Cardiac muscle cell (in vitro differentiated cells and primary cell): ENCODE results near the gene PRR36. TPM values are rescaled to one million over a fixed set of nuclear protein-coding genes. Genes with fewer than 3 reads are reported as not detected.
A peak's percentile ranks its signal among the peaks of the same experiment; 100 is the strongest.

ENCODE experiments used
- DNase-seq, 2 donors: peaks; one replicate each; pipeline versions ENCODE4 v3.0.0 to v3.0.0-alpha.2; 2010 to 2017; ENCODE audit warnings: low read depth in 1 of 2, low spot score in 1 of 2
- H3K27ac ChIP-seq: fragments of 200-600 bp; sonication (generic); 2 replicates; pipeline ENCODE4 v1.5.1; 2016
- H3K27me3 ChIP-seq: fragments of 200-600 bp; sonication (generic); 2 replicates; pipeline ENCODE4 v1.6.0; 2016; ENCODE audit warnings: control low read depth
- H3K36me3 ChIP-seq: fragments of 200-600 bp; sonication (generic); 2 replicates; pipeline ENCODE4 v1.5.1; 2016; ENCODE audit warnings: control low read depth
- H3K4me1 ChIP-seq: fragments of 200-600 bp; sonication (generic); 2 replicates; pipeline ENCODE4 v1.8.1; 2017; ENCODE audit warnings: low read depth, mild to moderate bottlenecking, mixed run types
- H3K4me3 ChIP-seq: fragments of 200-600 bp; sonication (generic); 2 replicates; pipeline ENCODE4 v1.5.1; 2016; ENCODE audit warnings: mild to moderate bottlenecking
- H3K9me3 ChIP-seq: fragments of 200-600 bp; sonication (generic); 2 replicates; pipeline ENCODE4 v1.5.1; 2017; ENCODE audit warnings: low read depth, mild to moderate bottlenecking, control low read depth
- polyA plus RNA-seq: library from polyadenylated mRNA; unstranded; fragments of >200 nt; fragmentation: Nextera tagmentation; extraction: Ambion mirVana; gene quantifications from 2 replicates; pipeline ENCODE4 v1.2.1, GENCODE V29; 2016
- total RNA-seq: library from RNA; depleted of rRNA; stranded (reverse); fragments of >200 nt; gene quantifications from 2 replicates; pipeline ENCODE4 v1.2.3, GENCODE V29; 2016
- TF ChIP-seq, protein P1 (sequence below): IDR thresholded peaks from 2 replicates; pipeline ENCODE4 v1.5.1; 2012; ENCODE audit warnings: low read depth, mild to moderate bottlenecking, low read length

The PRR36 gene
- total and polyA plus RNA-seq, 2 experiments from 2014 or later: 6.1 to 6.2 TPM

DNA sequence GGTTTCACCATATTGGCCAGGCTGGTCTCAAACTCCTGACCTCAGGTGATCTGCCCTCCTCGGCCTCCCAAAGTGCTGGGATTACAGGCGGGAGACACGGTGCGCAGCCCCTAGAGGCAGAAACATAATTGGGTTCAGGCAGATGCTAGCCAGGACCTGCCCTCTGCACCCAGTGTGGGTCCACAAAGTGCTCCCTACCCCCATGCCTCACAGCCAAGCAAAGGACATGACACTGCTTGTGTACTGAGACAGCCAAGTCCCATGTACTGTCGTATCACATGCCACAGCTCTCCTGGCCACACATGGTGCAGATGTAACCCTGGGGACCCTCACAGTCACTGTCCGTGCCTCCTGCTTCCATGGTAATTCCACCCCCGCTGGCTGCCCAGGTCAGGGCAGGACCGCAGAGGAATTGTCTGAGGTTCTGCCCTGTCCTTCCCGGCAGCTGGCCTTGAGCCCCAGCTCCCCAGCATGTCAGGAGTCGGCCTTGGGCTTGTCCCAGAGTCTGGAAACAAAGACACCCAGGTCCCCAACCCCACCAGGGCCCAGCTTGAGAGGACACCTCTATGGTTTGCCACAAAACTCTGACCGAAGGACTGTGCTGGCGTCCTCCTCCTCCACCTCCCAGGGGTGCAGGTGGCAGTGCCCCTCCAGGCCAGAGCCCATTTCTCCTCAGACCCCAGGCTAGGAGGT is 7.6 kb downstream of the PRR36 start:
- no peaks in the 10 kb centered on the region for H3K9me3 ChIP-seq
- peaks cover 13% of the 10 kb centered on the region for H3K4me1 ChIP-seq
- no peak for DNase-seq
- TF ChIP-seq, protein P1, sequence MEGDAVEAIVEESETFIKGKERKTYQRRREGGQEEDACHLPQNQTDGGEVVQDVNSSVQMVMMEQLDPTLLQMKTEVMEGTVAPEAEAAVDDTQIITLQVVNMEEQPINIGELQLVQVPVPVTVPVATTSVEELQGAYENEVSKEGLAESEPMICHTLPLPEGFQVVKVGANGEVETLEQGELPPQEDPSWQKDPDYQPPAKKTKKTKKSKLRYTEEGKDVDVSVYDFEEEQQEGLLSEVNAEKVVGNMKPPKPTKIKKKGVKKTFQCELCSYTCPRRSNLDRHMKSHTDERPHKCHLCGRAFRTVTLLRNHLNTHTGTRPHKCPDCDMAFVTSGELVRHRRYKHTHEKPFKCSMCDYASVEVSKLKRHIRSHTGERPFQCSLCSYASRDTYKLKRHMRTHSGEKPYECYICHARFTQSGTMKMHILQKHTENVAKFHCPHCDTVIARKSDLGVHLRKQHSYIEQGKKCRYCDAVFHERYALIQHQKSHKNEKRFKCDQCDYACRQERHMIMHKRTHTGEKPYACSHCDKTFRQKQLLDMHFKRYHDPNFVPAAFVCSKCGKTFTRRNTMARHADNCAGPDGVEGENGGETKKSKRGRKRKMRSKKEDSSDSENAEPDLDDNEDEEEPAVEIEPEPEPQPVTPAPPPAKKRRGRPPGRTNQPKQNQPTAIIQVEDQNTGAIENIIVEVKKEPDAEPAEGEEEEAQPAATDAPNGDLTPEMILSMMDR: no peak
- no peak overlapping the region for H3K4me3 ChIP-seq
- no peak overlapping the region for H3K27ac ChIP-seq
- H3K27me3 ChIP-seq: peaks cover 52% of the 10 kb centered on the region
- no peaks in the 10 kb centered on the region for H3K36me3 ChIP-seq

DNA sequence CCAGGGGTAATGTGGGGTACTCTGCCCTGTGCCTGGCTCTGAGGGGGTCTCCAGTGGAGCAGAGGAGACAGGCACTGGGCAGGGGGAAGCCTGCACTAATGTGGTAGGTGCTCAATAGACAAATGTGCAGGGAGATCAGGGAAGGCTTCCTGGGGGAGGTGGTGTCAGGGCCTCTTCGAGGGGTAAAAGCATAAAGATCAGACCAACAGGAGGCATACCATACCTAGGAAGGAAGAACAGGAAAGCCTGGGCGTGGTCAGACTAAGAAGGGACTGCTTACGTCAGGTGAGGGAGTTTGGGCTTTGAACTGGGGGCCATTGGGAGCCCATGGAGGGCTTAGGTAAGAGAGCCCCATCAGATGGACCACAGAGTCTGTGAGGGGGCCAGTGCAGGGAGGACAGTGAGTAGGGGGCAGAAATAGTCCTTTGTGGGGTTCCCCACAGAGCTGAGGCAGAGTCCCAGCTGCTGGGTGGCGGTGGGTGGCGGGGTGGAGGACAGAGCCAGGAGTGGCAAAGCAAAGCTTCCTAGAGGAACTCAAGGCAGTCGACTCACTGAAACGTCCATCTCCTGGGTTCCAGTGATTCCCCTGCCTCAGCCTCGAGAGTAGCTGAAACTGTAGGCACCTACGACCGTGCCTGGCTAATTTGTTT is 8.8 kb downstream of the PRR36 start:
- H3K27ac ChIP-seq: no peak overlapping the region
- H3K4me1 ChIP-seq: peaks cover 10% of the 10 kb centered on the region
- H3K36me3 ChIP-seq: no peaks in the 10 kb centered on the region
- H3K4me3 ChIP-seq: no peak overlapping the region
- H3K9me3 ChIP-seq: no peaks in the 10 kb centered on the region
- peaks cover 63% of the 10 kb centered on the region for H3K27me3 ChIP-seq
- no peak for DNase-seq
- TF ChIP-seq, protein P1: no peak

DNA sequence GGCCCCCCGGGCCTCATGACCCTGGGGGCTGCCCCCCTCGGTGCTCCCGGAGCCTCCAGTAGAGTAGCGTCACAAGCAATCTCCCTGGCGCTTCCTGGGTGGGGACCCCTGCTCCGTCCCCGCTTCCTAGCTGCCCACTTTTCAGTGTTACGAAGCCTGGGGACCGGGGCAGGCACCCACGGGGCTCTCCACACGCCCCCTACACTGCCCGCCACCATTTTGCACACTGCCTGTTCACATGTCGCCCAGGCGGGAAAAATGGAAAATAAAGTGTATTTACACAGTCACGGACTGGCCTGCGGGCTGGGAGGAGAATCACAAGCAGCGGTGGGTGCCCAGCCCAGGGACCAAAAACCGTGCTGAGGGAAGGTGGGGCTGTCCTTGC is 9.5 kb downstream of the PRR36 start:
- H3K36me3 ChIP-seq: no peaks in the 10 kb centered on the region
- peaks cover 70% of the 10 kb centered on the region for H3K27me3 ChIP-seq
- H3K4me3 ChIP-seq: no peak overlapping the region
- no peak for DNase-seq
- no peaks in the 10 kb centered on the region for H3K9me3 ChIP-seq
- H3K4me1 ChIP-seq: peaks cover 10% of the 10 kb centered on the region
- no peak overlapping the region for H3K27ac ChIP-seq
- TF ChIP-seq, protein P1: no peak

DNA sequence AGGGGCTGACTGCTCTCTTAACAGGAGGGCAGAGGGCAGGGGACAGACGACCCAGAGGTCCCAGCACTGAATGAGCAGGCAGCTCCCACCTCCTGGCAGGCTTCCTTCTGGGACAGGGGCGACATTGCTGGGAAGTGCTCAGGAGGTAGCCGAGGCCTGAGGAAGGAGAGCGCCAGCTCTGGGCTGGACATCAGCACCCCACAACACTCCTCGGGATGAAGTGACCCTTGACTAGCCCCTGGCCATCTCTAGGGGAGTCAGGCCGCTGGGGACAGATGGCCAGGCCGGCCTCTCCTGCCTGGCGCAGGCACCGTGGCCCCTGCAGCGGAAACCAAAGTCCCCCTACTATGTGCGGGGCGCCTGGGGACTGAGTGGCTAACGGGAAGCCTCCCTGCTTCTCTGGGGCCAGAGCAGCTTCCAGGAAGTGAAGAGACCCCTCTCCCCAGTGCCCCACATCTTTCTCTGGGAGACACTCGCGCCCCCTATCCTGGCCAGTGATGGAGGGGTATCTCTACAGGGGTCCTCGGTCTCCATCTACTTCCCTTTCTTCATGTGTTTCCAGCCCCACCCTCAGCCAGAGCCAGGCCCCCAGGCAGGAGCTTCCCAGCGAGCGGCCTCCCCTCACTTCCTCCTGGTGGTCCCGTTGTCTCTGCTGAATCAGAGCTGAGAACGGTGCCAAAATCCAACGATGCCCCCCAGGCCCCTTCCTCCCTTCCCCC is 10.1 kb downstream of the PRR36 start:
- H3K4me1 ChIP-seq: peaks cover 10% of the 10 kb centered on the region
- no peaks in the 10 kb centered on the region for H3K9me3 ChIP-seq
- H3K4me3 ChIP-seq: no peak overlapping the region
- no peaks in the 10 kb centered on the region for H3K36me3 ChIP-seq
- peaks cover 72% of the 10 kb centered on the region for H3K27me3 ChIP-seq
- no peak overlapping the region for H3K27ac ChIP-seq
- TF ChIP-seq, protein P1: no peak
- DNase-seq: no peak

GRCh38 chr19:7863157-7863970 is 10.8 kb downstream of the PRR36 start:
- H3K4me1 ChIP-seq: peaks cover 10% of the 10 kb centered on the region
- H3K4me3 ChIP-seq: peak overlapping the region; percentile 25
- H3K36me3 ChIP-seq: no peaks in the 10 kb centered on the region
- H3K27ac ChIP-seq: no peak overlapping the region
- TF ChIP-seq, protein P1: no peak
- H3K27me3 ChIP-seq: peaks cover 72% of the 10 kb centered on the region
- H3K9me3 ChIP-seq: no peaks in the 10 kb centered on the region
- DNase-seq: peak in 1 of 2 donors; percentile 44
